Measurements from ENCODE around the gene KCNJ12. TPM values are rescaled to one million over a fixed set of nuclear protein-coding genes. Genes with fewer than 3 reads are reported as not detected.

KCNJ12 gene
- polyA plus RNA-seq, 6 donors from 2014 or later: not detected

DNA sequence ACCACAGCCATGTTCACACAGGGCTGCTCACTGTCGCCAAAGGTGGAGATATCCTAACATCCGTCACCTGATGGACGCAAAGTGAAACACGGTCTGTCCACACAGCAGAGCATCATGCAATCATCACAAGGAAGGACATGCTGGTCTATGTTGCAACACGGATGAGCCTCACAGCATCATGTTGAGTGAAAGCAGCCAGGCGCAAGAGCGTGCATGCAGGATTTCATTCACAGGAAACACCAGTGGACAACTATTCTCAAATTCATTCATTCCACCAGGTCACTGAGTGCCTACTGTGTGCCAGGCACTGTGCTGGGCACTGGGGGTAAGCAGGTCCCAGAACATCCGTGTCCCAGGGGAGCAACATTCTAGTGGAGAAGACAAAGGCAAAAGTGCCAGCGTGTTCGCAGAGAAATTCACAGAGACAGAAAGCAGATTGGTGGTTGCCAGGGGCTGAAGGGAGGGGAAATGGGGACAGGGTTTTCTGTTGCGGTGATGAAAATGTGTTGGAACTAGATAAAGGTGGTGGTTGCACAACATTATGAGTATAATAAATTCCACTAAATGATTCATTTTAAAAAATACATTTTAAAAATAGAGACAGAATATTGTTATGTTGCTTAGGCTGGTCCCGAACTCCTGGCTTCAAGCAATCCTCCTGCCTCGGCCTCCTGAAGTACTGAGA lies 22.7 kb upstream of the KCNJ12 start:
- Mint-ChIP-seq H3K4me1 (peaks cover 0 to 5% (median 2%) of the 10 kb centered on the region in 3 donors), H3K4me3 (no peak overlapping the region), H3K36me3 (no peaks in the 10 kb centered on the region), H3K27ac (peak overlapping the region in 2 of 6 donors; percentile 48 to 51), H3K27me3 (peaks cover 4 to 27% (median 20%) of the 10 kb centered on the region in 3 donors), H3K9me3 (peaks cover 0 to 9% (median 0%) of the 10 kb centered on the region in 7 donors)
- DNase-seq (no peak), ATAC-seq (ENCODE audit: low read depth in 2 of 2) (no peak)

DNA sequence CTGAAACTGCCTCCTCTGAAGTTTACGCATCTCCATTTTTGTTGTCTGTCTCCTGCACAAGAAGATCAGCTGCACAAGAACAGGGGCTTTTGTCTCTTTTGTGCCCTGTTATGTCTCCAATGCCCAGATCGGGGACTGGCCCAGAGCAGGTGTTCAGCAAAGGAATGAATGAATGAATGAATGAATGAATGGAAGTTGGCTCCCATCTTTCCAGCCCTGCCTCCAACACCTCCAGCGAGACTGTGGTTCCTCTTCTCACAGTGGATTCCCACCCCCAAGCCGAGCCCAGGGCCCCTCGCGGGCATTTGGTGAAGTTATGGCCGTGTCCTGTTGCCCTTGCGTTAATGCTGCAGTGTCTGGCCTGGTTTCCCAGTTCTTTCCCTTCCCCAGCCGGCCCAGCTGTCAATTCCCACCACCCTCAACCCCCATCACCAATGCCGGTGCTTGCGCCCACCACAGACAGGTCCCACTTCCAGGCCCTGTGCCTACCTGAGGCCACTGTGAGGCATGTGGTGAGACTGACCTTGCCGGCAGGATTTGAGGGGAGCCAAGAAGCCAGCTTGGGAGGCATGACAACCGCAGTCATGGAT lies 21.3 kb upstream of the KCNJ12 start:
- H3K27me3 Mint-ChIP-seq: peaks cover 4 to 31% (median 20%) of the 10 kb centered on the region in 3 donors
- H3K4me3 Mint-ChIP-seq: no peak overlapping the region

DNA sequence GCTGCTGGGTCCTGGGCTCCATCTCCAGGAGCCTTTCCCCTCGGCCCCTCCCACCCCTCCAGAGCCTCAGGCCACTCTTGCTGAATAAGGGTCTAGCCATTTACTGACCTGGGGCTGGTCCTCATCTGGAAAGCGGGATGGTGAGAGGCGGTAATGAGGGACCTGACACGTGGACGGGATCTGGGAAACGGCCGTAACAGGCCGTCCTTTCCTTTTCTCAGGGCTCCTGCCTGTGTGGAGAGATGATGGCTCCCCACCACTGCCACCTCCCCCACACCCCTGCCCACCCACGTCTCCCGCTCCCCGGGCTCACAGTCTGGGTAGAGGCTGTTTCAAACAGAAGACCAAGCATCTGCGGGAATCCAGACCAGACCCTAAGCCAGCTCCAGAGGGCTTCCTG lies 20.6 kb upstream of the KCNJ12 start:
- DNase-seq: no peak
- peaks cover 0 to 4% (median 0%) of the 10 kb centered on the region in 3 donors for H3K4me1 Mint-ChIP-seq
- H3K4me3 Mint-ChIP-seq: no peak overlapping the region
- no peak overlapping the region for H3K27ac Mint-ChIP-seq
- ATAC-seq (ENCODE audit: low read depth in 2 of 2): no peak
- peaks cover 4 to 31% (median 20%) of the 10 kb centered on the region in 3 donors for H3K27me3 Mint-ChIP-seq
- H3K9me3 Mint-ChIP-seq: peaks cover 0 to 9% (median 0%) of the 10 kb centered on the region in 7 donors
- no peaks in the 10 kb centered on the region for H3K36me3 Mint-ChIP-seq

More for the DNA sequence above, 21.3 kb upstream of the KCNJ12 start:
- peak overlapping the region in 1 of 6 donors; percentile 78 for H3K27ac Mint-ChIP-seq
- ATAC-seq (ENCODE audit: low read depth in 2 of 2) (no peak), DNase-seq (no peak)
- peaks cover 0 to 9% (median 0%) of the 10 kb centered on the region in 7 donors for H3K9me3 Mint-ChIP-seq
- no peaks in the 10 kb centered on the region for H3K36me3 Mint-ChIP-seq
- peaks cover 0 to 4% (median 2%) of the 10 kb centered on the region in 3 donors for H3K4me1 Mint-ChIP-seq

DNA sequence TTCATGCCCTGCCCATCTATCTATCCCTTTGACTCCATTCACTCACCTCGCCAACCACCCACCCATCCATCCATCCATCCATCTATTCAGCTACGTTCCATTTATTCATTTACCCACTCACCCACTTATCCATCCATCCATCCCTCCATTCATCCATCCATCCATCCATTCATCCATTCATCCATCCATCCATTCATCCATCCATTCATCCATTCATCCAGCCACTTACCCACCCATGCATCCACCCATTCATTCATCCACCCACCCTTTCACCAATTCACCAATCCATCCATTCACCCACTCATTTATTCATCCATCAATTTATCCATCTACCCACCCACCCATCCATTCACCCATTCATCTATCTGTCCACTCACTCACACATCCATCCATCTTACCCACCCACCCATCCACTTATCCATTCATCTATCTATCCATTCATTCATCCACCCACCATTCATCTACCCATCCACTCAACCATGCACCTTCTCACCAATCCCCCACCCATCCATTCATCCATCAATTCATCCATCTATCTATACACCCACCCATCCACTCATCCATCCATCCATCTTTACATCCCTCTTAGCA lies 19.5 kb upstream of the KCNJ12 start:
- Mint-ChIP-seq H3K36me3 (no peaks in the 10 kb centered on the region), H3K9me3 (peaks cover 0 to 9% (median 0%) of the 10 kb centered on the region in 7 donors), H3K27me3 (peaks cover 4 to 28% (median 20%) of the 10 kb centered on the region in 3 donors), H3K4me1 (peaks cover 0 to 4% (median 0%) of the 10 kb centered on the region in 3 donors), H3K4me3 (no peak overlapping the region), H3K27ac (no peak overlapping the region)
- DNase-seq (no peak), ATAC-seq (ENCODE audit: low read depth in 2 of 2) (no peak)

DNA sequence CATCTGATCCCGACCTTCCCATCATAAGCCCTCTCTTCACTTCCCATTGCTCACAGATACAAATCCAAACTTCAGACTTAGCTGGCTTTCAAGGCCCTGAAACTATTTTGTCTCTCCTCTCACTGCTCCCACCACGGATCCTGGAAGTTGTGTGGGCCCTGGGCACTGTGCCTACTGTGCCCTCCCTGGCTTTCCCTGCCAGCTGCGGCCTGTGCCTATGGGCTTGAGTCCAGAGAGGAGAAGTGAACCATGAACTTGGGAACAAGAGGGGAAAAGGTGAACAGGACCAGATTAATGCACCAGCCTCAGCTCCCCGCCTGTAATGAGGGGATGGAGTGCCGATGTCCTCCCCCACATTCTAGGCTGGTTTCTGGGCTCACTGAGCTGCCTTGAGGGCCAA lies 18.9 kb upstream of the KCNJ12 start:
- Mint-ChIP-seq H3K9me3 (peaks cover 0 to 9% (median 0%) of the 10 kb centered on the region in 7 donors), H3K27me3 (peaks cover 4 to 25% (median 20%) of the 10 kb centered on the region in 3 donors), H3K36me3 (no peaks in the 10 kb centered on the region), H3K4me3 (no peak overlapping the region), H3K4me1 (peaks cover 0 to 4% (median 0%) of the 10 kb centered on the region in 3 donors), H3K27ac (no peak overlapping the region)
- DNase-seq (no peak), ATAC-seq (ENCODE audit: low read depth in 2 of 2) (no peak)

DNA sequence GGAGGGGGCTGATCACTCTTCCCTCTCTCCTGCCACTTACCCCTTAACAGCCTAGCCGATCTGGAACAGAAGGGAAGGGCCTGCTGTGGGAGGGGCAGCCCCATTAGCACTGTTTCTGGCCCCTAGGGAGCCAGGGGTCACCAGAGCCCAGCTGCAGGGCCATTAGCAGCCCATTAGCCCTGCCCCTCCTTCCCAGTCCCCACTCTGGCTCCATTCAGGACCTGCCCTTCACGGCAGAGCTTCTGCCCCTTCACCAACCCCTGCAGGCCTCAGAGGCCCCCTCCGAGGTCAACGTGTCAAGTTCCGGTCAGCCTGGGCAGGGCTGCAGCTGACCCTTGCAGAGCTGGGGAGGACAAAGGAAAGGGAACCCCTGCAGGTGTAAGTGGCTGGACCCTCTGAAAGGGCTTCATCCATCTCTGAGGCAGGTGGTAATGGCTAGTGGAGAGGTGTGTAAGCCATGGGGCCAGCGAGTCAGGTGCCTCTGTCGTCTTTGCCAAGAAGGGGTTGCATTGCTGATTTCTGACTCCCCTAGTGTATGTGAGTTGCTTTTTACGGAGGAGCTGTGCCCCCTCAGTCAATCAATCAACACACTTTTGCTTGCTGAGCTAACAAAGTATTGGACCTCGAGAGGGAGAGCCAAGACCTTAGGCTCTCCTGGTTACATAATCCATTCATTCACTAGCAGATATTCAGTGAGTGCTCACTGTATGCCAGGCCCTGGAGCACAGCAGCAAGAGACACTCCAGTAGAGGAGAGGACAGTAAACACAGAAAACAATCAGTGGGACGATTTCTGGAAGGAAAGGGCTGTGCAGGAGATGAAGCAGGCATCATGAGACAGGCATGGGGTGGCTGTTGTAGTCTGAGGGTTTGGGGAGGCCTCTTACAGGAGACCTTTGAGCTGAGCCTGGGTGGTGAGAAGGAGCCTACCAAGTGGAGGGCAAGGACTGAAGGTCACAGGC lies 18.2 kb upstream of the KCNJ12 start:
- H3K4me3 Mint-ChIP-seq: no peak overlapping the region
- H3K4me1 Mint-ChIP-seq: peaks cover 0 to 4% (median 0%) of the 10 kb centered on the region in 3 donors
- H3K36me3 Mint-ChIP-seq: no peaks in the 10 kb centered on the region
- no peak overlapping the region for H3K27ac Mint-ChIP-seq
- peaks cover 4 to 25% (median 20%) of the 10 kb centered on the region in 3 donors for H3K27me3 Mint-ChIP-seq
- DNase-seq (no peak), ATAC-seq (ENCODE audit: low read depth in 2 of 2) (no peak)
- H3K9me3 Mint-ChIP-seq: peaks cover 0 to 9% (median 0%) of the 10 kb centered on the region in 7 donors

DNA sequence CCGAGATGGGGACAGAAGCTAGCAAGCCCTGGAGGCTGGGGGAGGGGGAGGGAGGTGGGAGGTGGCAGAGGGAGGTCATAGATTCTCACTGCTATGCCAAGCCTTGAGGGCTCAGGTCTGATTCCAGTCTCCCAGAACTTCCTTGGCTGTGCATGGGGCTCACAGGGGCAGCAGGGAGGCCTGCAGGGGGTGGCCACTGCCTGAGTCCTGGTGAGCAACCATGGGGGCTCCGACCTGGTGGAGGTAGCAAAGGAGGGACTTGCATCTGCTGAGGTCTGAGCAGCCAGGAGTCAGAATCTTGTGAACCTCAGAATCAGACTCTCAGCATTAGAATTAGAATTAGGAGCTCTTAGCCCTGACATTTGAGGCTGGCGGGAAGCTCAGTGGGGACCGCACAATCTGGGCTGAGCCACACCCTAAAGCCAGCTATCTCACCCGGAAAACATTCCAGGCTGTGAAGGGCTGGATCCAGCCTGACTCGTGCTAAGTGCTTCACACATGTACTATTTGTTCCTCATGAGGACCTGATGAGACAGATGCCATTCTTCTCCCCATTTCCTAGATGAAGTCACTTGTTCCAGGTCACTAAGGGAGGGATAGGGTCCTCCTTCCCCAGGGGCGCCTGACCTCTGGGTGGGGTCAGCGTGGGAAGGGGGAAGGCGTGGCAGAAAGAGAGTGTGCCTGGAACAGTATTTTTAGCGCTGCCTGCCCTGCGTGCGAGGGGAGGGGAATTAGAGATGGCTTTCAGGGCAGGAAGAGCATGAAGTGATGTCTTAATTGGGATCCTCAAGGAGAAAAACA lies 17.3 kb upstream of the KCNJ12 start:
- H3K4me1 Mint-ChIP-seq: peaks cover 0 to 4% (median 0%) of the 10 kb centered on the region in 3 donors
- H3K27me3 Mint-ChIP-seq: peaks cover 4 to 20% (median 20%) of the 10 kb centered on the region in 3 donors
- H3K27ac Mint-ChIP-seq: peak overlapping the region in 1 of 6 donors; percentile 56
- DNase-seq (no peak), ATAC-seq (ENCODE audit: low read depth in 2 of 2) (no peak)
- H3K9me3 Mint-ChIP-seq: peaks cover 0 to 10% (median 0%) of the 10 kb centered on the region in 7 donors
- no peaks in the 10 kb centered on the region for H3K36me3 Mint-ChIP-seq
- no peak overlapping the region for H3K4me3 Mint-ChIP-seq

DNA sequence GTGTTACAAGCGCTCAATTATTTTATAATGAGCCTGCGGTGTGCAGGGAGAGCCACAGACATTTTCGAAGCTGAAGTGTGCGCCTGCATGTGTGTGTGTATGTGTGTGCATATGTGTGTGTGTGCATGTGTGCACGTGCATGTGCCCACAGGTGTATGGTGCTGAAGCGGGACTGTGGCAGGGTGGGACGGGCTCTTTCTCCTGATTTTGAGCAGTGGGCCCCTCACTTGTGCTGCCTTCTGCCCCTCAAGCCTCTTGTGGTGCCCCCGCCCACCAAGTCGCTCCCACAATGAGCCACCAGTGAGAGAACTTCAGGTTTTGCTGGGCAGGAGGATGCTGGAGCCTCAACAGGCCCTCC lies 16.7 kb upstream of the KCNJ12 start:
- H3K27me3 Mint-ChIP-seq: peaks cover 4 to 19% (median 18%) of the 10 kb centered on the region in 3 donors
- no peaks in the 10 kb centered on the region for H3K36me3 Mint-ChIP-seq
- ATAC-seq (ENCODE audit: low read depth in 2 of 2) (no peak), DNase-seq (no peak)
- no peak overlapping the region for H3K27ac Mint-ChIP-seq
- H3K4me1 Mint-ChIP-seq: peaks cover 0 to 4% (median 0%) of the 10 kb centered on the region in 3 donors
- H3K9me3 Mint-ChIP-seq: peaks cover 0 to 14% (median 0%) of the 10 kb centered on the region in 7 donors
- no peak overlapping the region for H3K4me3 Mint-ChIP-seq

DNA sequence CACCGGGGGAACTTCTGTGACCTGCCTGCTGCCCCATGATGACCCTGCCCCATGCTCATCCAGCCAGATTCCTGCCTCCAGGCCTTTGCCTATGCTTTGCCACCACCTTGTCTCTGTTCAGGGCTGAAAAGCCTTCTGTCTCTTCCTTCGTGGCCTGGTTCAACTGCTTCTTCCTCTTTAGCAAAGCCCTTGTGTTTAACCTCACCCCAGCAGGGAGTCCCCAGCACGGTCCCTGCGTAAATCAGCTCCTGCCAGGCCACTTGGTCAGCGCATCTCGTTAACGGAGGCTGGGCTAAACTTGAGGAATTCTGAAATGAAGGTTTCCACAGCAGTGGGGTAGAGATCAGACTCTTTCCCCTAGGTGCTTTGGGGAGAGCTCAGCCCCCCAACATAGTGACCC lies 16.1 kb upstream of the KCNJ12 start:
- Mint-ChIP-seq H3K36me3 (no peaks in the 10 kb centered on the region), H3K27ac (no peak overlapping the region), H3K27me3 (peaks cover 0 to 14% (median 14%) of the 10 kb centered on the region in 3 donors), H3K4me3 (no peak overlapping the region), H3K4me1 (peaks cover 0 to 4% (median 0%) of the 10 kb centered on the region in 3 donors), H3K9me3 (peaks cover 0 to 14% (median 0%) of the 10 kb centered on the region in 7 donors)
- ATAC-seq (ENCODE audit: low read depth in 2 of 2) (no peak), DNase-seq (no peak)

DNA sequence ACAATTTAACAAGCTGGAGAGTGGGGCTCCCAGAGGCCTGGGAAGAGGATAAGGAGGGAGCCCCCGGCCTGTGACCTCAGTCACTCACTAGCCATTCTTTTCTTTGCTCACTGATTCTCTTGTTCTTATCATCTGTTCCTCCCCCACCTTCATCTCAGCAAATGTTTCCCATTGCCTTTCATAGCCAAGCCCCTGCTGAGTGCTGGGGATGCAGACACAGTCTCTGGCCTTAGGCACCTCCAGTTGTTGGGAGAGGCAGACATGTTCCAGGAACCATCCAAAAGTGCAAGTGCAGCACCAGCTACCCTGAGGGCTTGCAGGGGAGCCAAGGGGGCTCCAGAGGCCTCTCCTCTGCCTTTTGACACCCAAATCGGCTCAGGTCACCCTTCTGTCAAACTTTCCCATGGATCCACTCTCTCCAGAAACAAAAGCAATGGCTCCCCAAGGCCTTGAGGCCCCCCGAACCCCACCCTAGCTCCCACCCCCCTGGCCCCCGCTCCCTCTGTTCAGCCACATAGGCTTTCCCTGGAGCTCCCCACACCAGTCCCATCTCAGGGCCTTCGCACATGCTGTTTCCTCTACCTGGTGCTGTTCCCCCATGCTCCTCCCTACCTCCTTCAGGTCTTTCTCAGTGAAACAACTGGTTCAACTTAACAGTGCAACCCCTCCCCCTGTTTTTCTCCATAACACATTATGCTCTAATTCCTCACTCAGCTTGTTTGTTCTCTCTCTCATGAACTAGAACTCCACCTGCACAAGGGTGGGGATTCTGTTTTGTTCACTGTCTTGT lies 14.9 kb upstream of the KCNJ12 start:
- Mint-ChIP-seq H3K4me3 (no peak overlapping the region), H3K36me3 (no peaks in the 10 kb centered on the region), H3K27me3 (peaks cover 0 to 14% (median 11%) of the 10 kb centered on the region in 3 donors), H3K9me3 (peaks cover 0 to 14% (median 0%) of the 10 kb centered on the region in 7 donors), H3K4me1 (peaks cover 0 to 4% (median 0%) of the 10 kb centered on the region in 3 donors), H3K27ac (no peak overlapping the region)
- ATAC-seq (ENCODE audit: low read depth in 2 of 2) (no peak), DNase-seq (no peak)

DNA sequence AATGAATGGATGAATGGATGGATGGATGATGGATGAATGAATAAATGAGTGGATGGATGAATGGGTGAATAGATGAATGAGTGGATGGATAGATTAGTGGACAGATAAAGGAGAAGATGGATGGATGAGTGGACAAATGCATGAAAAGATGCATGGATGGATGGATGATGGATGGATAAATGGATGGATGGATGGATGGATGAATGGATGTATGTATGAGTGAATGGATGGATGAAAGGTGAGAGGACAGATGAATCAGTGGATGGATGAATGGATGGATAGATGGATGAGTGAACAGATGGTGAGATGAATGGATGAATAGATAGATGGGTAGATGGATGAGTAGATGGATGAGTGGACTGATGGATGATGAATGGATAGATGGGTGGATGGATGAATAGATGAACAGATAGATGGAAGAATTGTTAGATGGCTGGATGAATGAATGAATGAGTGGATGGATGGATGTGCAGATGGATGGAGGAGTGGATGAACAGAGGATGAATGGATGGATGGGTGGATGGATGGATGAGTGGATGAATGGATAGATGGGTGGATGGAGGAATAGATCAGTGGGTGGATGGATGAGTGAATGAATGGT lies 13.7 kb upstream of the KCNJ12 start:
- Mint-ChIP-seq H3K4me1 (peaks cover 0 to 4% (median 0%) of the 10 kb centered on the region in 3 donors), H3K4me3 (no peak overlapping the region), H3K36me3 (no peaks in the 10 kb centered on the region), H3K27ac (no peak overlapping the region), H3K9me3 (peaks cover 0 to 5% (median 0%) of the 10 kb centered on the region in 7 donors), H3K27me3 (peaks cover 0 to 4% (median 0%) of the 10 kb centered on the region in 3 donors)
- no peak for ATAC-seq (ENCODE audit: low read depth in 2 of 2)
- DNase-seq: no peak
